NCI-H524 (cell line): ENCODE measurements around the gene ZNF467.
A peak's percentile ranks its signal among the peaks of the same experiment; 100 is the strongest.

Experiments used
- DNase-seq, 2 experiments: peaks; one replicate each; lab custom pipeline; 2025; lab: John Stamatoyannopoulos, UW

ZNF467 gene

DNA sequence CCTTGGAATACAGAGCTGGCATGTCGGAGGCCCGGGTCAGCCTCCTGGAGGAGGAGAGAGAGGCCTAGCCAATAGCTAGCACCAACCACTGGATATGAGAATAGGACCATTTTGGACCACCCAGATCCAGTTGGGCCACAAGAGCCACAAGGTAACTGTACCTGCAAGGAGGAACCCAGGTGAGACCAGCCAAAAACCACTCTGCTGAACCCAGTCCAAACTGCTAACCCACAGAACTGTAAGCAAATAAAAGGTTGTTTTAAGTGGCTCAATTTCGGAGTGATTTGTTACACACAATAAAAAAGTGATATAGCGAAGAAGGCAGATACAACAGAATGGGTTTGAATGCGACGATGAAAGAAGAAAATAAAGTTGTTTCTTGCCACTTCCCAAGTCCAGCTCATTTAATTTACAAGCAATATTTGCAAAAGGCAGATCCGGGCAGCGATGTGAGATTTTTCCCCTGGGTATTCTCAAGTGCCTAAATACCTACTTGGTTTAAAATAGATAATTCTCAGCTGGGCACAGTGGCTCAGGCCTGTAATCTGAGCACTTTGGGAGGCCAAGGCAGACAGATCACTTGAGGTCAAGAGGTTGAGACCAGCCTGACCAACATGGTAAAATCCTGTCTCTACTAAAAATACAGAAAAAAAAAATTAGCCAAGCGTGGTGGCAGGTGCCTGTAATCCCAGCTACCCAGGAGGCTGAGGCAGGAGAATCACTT is 23.1 kb downstream of the ZNF467 start:
- DNase-seq, result peak in 1 of 2 experiments; percentile 19

DNA sequence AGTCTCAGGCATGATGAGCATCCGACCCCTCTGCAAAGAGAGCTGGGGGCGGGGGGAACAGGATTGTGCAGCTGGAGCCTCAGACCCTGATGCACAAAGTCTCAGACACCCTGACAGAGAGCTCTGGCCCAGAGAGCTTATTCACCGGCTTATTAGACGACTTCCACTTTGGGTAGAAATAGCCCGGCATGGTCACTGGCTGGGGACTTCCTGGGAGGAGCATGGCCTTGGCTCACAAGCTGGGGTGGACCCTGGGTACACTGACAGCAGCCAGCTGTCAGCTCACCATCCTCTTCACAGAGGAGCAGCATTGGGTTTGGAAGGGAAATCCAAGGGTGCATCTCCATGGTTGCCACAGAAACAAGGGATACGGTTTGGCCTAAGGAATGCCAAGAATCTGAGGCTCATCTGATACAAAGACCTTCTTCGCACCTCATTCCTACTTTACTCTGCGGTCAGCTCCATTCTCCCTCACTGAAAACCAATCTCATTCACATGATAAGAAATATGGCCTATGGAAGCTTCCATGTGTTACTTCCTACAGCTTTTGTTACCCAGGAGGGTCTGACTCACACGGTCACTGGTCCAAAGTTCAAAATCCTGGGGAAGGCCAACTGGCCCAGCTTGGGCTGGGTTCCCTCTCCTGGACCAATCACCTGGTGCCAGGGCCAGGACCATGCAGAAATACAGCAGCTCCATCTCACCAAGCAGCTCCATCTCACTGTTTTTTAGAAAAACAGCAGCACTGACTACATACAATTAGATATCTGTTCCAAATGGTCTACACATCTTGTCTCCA is 25.1 kb downstream of the ZNF467 start:
- DNase-seq, result no peak

DNA sequence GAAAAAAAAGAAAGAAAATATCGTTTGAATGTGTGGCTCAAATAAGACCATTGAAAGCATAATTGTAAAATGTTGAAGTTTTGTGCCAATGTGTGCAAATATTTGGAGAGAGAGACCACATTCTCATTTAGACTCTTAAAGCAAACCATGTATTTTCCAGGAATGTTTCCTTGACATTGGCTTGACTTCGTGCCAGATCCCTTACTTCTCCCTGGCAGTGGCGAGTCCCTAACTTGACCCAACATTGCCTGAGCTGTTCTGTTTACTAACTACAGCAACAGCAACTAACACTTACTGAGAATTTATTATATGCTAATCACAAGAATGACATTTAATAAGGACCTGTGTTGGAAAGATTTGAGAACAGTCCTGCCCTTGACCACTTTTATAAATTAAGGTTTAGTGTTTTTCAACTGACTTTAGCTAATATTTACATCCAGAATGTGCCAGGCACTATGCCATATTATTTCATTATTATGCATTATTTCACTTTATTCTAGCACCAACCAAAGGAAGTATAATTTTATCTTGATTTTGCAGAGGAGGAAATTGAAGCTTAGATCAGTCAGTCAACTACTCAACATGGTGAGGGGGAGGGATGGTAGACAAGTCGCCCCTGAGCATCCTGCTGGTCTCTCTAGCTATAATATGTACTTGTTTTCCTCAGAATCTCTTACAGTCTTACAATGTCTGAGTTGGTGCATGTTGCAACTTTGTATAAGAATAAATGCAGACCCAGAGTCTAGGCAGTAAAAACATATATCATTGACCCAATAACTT is 29.7 kb downstream of the ZNF467 start:
- no peak for DNase-seq

DNA sequence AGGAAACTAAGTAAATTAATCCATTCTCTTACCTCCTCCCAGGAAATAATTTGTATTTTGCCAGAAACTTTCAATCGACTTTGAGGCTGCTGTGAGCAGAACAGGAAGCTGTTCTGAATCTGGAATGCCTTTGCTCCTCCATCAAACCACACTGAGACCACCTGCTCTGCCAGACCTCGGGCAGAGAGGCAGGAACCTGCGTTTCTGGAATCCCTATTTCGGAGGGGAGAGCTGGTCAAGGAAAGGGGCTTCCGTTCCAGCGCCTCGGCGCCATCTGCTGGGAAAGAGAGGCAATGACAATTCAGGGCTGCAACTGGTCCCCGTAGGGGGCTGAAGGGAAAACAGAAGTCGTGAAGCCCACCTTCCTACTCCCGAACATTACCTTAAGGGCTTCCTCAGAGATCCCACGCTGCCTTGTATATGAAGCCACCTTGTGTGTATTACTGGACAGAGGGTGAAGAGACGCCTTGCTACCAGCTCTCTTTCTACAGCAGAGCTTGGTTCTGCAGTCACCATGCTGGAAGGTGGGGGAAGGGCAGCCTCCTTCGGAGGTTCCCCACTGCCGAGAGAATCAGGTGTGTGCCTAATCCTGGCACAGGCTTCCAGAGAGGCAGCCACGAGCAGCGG is 31.2 kb downstream of the ZNF467 start:
- peak; percentile 60 to 84 for DNase-seq

DNA sequence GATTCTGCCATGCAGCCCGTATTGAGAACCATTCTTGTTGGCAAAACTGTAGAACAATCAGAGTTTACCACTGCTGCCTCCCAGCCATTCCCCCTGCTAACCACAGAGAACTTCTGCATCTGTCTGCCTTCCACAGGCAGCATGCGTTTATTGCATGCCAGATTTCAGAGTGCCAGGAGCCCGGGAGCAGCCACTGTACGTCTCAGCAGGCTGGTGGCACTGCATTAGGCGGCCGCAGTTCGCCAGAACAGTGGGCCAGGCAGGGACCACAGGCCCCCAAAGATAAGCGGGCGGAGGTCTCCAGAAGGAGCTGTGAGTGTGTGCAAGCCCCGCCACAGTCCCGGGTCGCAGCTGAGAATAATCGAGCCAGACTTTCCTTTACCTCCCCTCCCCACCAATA is 31.8 kb downstream of the ZNF467 start:
- peak; percentile 24 to 61 for DNase-seq

DNA sequence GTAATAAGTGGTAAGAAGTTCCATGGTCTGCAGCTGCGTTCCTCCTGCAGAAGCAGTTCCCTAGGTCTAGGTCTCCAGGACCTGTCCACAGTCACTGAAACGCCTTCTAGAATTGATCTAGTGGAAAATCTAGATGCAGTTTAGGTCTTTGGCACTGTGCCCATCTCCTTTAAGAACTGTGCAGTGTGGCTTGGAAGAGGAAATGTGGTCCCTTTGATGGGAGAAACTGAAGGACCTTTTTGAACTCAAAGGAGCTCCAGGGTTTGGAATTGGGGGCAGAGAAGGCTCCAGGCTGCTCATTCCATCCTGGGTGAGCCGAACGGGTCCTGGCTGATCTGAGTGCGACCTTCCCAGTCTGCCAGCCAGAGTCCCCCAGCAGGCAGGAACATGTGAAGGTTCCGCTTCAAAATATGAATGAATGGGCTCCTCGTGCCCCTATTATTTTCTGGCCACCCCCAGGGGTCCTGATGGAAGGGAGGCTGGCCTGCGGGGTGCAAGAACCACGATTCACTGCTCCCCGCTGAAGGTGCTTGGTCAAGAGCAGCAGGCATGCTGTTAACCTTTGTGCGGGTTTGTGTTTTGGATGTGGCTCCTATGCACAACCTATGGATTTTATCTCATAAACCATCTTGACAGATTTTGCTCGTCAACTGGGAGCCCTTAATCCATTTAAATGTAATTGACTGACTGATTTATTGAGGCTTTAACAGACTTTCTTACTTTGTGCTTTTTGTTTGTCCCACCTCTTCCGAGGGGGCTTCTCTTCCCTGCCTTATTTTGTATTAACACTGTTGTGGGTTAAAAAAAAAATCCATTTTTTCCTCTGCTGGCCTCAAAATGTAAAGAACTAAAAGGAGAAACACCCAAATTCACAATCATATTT is 36.7 kb downstream of the ZNF467 start:
- DNase-seq, result peak in 1 of 2 experiments; percentile 38

DNA sequence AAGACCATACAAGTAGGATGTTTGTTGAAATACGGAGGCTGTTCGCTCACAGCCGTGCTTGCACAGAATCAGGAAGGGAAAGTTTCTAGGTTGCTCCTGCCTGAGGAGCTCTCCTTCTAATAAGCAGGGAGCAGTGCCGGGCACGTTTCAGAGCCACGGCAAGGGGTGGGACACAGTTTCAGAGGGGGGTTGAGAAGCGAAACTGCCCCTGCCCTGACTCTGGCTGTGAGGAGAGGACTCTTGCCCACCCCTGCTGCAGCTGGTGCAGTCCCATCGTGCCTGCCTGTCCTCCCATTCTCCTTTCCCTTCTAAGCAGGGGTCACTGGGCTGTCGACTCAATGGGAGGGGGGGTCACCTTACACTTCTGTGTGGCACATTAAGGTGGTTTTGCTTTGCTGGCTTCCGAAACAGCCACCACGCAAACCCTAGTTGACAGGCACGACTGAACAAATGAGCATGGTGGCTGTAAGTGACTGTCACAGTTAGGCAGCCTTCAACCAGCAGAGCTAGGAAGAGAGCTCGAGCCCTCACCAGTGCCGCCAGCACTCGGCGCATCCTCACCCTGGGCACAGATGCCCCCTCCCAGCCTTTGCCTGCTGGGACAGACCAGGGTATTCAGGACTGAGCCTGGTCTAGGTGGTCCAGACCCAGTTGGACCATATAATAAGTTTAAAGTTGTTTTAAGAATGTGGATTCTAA is 37.5 kb downstream of the ZNF467 start:
- DNase-seq, result no peak

DNA sequence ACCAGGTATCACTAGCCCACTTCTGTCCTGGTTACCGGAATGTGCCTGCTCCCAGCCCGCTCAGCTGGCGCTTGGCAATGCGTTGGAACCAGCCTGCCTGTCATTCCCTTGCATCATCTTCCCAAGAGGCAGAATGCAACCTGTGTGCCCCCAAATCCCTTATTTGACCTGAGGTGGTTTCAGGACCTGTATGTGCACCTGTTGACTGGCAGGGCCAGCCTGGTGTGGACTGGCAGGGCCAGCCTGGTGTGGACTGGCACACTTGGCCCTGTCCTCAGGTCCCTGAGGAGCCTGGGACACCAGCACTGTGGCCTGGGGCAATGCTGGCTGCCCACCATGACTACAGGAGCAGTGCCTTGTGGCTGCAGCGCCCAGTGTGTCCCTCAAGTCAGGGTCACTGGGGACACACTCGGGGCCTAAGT is 38.2 kb downstream of the ZNF467 start:
- no peak for DNase-seq

DNA sequence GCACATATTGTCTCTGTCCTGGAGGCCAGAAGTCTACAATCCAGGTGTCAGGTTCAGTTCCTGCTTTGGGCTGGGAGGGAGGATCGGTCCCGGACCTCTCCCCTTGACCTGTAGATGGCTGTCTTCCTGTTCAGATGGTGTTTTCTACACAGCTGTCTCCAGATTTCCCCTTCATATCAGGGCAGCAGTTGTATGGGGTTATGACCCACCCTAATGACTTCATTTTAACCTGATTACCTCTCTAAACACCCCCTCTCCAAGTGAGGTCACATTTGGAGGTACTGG is 38.7 kb downstream of the ZNF467 start:
- DNase-seq, result no peak

DNA sequence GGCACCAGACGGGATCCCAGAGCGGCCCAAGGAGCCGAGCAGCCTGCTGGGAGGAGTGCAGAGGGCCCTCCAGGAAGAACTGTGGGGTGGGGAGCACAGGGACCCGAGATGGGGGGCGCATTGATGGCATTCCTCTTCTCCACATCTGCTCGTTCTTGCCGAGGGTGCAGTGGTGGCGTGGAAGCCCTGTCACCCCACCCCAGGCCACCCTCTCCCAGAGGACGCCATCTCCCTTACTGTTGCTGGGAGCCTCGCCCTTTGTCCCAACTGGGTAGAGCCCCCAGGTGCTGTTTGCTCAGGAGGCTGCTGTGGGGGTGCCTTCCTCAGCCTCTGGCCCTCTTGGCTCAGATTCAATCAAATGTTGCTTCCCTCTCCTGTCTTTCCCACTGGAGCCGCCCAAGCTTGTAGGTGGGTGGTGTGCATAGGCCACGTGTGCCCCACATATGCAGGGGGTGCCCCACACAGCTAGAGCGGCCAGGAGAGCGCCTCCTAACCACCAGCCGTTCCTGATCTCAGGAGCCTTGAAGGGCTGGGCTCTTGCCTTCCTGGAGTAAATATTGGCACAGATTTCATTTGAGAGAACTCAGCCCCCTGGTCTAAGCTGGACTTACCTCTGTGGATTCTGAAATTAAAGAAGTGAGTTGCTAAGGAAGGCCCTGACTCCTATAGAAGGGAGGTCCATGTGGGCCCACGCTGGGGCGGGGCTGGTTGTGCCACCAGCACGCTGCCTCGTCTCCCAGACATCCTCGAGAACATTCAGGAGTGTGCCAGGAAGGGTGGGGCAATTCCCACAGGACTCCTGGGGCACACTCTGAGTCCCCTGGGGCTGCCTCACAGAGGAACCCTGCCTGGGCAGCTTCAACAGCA is 39.2 kb downstream of the ZNF467 start:
- DNase-seq, result no peak

DNA sequence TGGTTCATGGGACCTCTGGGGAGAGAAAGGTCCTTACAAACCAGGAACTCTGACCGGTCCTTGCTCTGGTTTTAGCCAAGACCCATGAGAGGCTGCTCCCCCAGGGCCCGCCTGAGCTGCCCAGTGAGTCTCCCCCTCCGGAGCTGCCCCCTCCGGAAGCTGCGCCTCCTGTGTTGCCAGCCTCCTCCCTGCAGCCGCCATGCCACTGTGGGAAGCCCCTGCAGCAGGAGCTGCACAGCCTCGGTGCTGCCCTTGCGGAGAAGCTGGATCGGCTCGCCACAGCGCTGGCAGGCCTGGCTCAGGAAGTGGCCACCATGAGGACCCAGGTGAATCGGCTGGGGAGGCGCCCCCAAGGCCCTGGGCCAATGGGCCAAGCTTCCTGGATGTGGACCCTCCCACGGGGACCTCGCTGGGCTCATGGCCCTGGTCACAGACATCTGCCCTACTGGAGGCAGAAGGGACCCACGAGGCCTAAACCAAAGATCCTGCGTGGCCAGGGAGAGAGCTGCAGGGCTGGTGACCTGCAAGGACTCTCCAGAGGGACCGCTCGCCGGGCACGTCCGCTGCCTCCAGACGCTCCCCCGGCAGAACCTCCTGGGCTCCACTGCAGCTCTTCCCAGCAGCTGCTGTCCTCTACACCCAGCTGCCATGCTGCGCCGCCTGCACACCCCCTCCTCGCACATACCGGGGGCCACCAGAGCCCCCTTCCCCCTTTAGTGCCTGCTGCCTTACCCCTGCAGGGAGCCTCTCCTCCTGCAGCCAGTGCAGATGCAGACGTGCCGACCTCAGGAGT is 40.1 kb downstream of the ZNF467 start:
- DNase-seq, result no peak

DNA sequence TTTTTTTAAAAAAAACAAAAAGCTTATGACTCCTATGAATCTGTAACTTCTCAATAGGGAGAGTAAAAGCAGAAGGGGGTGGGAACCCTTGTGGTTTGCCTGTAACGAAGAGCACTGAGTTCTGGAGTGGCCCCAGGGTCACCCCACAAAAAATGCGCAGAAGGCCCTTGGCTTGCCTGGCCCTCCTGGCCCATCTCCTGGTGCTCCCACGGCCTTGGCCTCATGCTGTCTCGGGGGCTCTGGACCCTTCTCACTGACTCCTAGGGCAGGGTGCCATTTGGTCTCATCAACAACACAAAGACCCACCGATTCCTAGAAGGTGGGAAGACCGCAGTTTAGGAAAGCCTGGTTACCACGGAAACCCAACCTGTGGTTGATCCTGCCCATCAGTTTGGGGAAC is 40.8 kb downstream of the ZNF467 start:
- no peak for DNase-seq

DNA sequence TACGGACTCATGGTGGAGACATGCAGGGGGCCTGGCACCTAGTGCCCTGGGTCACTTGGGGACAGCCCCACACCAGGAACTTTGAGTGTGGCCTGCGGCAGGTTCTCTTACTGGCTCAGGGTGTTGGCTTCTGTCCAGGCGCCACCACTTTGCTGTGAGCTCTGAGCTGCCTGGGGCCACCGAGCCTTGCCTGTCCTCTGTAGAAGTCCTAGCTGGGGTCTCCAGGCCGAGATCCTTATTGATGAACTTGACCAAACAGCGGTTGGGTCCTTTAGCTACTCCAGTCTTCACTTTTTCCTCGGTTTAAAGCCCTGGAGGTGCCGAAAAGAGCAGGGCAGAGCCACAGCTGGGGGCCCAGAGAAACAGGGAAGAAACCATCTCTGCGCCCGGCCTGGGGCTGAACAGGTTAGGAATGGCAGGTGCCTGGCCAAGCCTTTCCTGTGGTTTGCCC is 41.3 kb downstream of the ZNF467 start:
- DNase-seq, result no peak

DNA sequence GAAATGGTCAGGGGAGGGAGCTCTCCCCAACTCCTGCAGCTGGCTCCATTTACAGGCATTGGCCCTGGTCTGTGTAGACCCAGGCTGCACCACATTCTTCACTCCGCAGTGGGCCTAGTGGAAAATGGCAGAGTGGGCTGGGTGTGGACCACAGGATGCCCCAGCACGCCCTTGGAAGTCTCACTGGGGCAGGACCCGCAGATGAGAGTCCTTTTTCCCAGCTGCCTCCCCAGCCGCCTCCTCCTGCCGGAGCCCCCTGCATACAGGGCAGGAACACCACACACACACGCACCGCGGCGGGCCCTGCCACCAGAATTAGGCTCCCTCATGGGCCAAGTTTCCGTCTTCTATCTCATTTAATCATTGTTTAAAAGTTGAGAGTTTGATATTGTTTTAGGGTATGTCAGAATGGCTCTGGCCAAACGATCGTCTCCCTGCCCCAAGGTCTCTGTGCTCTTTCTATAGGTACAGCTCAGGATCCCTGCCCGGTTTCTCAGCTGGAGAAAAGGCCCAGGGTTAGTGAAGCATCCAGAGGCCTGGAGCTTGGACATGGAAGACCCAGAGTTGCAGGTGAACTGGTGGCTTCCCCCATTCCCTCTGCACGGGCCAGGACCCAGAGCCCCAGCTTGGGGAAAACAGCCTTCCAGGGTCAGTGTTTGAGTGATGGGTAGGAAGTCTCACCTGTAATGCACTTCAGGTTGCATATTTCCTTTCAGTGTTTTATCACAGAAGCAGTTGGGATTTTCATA is 42.0 kb downstream of the ZNF467 start:
- no peak for DNase-seq

DNA sequence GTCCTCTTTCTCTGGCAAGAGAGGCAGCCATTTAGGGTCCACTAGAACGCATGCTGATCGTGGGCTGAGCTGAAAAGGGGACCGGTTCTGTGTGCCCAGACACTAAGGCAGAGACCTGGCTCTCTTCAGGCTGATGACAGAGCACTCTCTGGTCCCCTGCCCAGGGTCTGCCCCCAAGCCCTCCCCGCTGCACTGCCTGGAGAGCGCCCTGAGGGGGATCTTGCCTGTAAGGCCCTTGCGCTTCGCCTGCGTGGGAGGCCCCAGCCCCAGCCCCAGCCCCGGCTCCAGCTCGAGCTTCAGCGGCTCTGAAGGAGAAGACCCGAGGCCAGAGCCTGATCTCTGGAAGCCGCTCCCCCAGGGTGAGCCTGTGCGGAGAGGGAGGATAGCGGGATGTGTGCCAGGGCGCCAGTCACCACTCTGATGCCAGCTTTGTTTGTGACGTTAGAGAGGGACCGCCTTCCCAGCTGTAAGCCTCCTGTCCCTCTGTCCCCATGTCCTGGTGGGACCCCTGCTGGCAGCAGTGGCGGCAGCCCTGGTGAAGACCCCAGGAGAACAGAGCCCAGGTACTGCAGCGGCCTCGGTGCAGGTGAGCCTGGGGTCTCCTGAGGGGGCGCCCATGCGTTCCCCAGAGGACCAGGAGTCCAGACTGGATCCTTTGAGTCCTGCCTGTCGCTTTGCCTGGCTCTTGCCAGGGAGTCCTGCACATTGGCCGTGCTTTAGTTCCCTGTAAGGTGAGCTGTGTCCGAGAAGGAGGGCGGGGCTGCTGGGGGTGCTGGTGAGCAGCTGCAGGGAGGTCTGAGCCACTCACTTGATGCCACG is 43.2 kb downstream of the ZNF467 start:
- no peak for DNase-seq

DNA sequence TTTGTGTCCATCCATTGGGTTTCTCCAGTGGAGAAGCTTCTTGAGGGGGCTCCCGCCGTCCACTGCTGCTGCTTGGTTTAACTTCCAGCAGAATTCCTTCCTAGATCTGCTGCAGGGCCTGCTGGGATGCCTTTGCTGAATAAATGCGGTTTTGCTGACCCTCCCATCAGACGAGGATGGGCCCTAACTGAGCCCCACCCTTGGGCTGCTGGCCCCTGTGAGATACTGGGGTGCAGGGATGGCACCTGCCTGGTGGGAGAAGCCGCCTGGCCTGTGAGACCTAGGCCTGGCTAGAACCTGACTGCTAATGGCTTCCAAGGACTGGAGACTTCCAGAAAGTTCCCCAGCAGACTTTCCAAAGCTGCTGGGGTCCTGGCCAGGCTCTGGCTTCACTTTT is 43.8 kb downstream of the ZNF467 start:
- DNase-seq, result no peak
